HG02840 (cell line): ENCODE results near the gene MBD6.

ENCODE experiments used
- ATAC-seq: cut with Tn5 transposase; IDR thresholded peaks from one replicate; pipeline ENCODE4 v1.9.1; 2021; ENCODE audit warnings: mild to moderate bottlenecking, moderate library complexity, moderate number of reproducible peaks; ENCODE audit not compliant: unreplicated experiment, low FRiP score

The MBD6 gene

DNA sequence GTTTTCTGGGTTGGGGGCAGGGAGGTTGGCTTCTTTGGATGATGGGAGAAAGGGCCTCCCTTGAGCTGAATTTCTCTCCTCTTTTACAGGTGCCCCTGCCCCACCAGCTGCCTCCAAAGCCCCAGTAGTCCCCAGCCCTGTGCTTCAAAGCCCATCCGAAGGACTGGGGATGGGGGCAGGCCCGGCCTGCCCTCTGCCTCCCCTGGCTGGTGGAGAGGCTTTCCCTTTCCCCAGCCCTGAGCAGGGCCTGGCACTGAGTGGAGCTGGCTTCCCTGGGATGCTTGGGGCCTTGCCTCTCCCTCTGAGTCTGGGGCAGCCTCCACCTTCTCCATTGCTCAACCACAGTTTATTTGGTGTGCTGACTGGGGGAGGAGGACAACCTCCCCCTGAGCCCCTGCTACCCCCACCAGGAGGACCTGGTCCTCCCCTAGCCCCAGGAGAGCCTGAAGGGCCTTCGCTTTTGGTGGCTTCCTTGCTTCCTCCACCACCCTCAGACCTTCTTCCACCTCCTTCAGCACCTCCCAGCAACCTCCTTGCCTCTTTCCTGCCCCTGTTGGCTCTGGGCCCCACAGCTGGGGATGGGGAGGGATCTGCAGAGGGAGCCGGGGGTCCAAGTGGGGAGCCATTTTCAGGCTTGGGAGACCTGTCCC lies 4.0 kb downstream of the MBD6 start:
- no peak for ATAC-seq

DNA sequence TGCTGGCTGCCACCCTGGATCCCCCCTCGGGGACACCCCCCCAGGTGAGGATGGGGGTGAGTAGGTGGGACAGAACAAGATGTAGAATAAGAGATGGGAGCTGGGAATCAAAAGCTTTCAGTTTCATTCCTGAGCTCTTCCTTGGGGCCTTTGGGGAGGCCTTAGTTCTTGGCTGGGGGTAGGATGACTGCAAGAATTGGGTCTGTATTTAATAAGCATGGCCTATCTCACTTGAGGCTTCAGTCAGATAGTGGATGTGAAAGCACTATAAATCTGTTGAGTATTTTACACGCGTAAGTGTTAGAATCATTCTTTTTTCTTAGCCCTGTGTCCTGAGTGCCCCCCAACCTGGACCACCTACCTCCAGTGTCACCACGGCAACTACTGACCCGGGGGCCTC lies 4.6 kb downstream of the MBD6 start:
- no peak for ATAC-seq

DNA sequence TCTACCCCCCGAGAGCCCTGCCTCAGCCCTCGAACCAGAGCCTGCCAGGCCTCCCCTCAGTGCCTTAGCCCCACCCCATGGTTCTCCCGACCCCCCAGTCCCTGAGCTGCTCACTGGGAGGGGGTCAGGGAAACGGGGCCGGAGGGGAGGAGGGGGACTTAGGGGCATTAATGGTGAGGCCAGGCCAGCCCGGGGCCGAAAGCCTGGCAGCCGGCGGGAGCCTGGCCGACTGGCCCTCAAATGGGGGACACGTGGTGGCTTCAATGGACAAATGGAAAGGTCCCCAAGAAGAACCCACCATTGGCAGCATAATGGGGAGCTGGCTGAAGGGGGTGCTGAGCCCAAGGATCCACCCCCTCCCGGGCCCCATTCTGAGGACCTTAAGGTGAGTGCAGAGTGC lies 5.6 kb downstream of the MBD6 start:
- ATAC-seq, result no peak

DNA sequence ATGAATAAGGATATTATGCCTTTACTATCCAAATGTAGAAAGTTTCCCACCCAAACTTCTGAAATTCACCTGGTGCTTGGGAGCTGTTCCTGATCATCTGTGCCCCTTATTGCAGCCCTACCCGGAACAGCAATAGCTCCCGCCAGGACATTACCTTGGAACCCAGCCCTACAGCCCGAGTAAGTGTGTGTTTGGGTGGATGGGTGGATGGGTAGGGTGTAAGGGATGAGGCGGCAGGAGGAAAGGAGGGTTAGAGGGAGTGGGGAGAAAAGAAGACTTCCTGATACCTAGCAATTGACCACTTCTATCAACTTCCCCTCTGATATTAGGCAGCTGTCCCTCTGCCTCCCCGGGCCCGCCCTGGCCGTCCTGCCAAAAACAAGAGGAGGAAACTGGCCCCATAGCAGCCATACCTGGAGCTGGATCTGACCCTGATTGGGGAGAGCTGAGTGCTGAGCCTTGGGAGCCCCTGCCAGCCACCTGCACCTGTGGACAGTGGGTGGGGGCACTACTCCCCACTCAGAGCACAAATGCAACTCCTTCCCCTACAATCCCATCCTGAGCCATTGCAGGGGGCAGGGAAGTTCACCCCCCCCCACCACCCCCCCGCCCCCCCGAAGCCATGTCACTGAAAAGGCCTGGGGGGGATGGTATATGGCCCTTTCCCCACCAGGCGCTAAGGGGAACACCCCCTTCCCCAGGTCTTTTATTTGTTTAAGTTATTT lies 6.4 kb downstream of the MBD6 start:
- no peak for ATAC-seq

DNA sequence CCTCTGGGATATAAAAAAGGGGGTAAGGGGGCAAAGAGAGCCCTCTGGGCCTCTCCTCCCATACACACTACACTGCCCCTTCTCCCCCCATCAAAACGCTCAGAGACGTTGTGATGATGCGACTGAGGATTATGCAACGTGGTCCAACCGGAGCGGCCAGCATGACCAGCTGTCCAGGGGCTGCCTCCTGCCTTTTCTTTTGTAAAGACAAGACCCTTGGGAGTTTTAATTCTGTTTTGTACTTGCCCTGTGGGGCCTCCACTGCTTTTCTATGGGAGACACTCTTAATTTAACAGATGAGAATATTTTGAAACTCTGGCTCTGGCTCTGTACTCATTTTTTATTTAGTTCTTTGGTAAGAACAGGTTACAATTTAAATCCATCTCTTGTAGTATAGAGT lies 7.2 kb downstream of the MBD6 start:
- no peak for ATAC-seq

DNA sequence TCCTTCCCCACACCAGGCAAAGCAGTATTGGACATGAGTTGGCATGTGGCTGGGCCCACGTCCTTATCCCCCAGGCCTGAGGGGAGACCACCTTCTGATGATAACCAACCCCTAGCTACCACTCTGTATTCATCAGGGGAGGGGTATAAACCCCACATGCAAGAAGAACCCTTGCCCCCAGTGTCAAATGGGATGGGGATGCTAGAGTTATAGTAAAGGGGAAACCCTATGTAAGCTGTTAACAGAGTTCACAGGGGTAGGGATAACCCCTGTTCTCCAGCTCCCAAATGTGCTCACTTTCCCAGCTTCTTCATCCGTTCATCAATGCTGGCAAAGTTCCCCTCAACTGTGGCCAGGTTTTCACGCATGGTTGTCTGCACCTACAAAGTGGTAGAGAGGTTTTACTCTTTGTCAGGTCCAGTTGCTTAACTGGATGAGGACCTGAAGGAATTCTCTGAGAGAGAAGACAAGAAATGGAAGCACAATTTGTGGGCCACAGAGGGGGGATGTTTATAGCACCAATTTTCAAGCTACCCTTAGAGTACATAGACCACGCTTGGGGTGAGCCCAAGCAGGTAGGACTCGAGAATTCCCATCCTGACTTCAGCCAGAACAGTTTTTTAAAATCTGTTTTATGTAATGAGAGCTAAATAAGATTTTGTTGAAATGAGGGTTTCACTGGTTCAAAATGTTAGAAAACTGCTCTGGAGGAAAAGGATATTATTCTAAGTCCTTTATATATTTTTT lies 7.9 kb downstream of the MBD6 start:
- no peak for ATAC-seq

DNA sequence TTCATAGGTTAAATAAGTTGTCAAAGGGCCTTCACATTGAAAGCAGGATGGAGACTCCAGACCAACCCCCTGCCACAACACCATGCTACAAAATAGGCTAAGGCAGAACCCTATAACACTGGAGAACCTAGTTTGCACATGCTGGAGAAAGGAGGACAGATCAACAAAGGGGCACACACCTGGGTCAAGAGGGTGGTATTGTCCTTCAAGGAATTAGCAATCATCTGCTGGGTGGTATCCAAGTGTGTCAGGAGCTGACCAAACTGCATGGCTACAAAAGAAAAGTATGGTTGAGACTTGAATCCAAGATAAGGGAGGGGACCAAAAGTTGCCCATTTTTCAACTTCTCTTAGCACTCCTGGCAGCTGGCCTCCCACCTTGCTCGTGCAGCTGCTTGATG lies 9.2 kb downstream of the MBD6 start:
- ATAC-seq, result no peak

DNA sequence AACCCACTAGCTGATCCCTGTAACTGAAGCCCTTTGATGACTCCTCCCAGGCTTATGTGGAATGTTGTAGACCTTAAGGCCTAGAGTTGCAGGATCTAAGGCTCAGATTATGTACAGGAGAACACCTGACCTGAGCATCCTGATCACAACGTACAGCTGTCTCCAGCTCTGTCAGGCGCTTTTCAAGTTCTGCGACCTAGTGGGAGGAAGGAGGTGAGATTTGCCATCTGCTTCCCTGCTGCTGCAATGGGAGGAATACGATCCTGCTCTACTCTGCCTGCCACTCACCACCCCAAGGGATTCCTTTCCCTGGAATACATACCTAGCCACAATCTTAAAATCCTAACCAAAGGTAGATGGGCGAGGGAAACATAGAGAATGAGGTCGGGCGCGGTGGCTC lies 10.5 kb downstream of the MBD6 start:
- no peak for ATAC-seq

DNA sequence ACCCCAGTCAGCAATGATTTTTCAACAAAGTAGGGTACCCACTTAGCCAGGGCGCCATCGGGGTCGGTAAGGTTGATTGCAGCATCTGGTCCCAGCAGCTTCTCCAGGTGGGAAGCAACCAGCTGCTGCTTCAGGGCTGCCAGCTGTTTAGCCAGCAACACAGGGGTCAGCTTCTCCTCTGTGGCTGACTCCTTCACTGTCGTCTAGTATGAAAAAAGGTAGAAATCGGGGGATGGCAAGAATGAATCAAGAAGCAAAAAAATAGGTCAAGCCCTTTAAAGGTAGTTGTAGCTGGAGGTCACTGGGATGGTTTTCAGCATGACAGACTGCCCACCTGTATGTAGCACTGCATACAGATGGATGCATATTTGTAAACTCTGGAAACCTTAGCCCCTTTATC lies 11.6 kb downstream of the MBD6 start:
- no peak for ATAC-seq

DNA sequence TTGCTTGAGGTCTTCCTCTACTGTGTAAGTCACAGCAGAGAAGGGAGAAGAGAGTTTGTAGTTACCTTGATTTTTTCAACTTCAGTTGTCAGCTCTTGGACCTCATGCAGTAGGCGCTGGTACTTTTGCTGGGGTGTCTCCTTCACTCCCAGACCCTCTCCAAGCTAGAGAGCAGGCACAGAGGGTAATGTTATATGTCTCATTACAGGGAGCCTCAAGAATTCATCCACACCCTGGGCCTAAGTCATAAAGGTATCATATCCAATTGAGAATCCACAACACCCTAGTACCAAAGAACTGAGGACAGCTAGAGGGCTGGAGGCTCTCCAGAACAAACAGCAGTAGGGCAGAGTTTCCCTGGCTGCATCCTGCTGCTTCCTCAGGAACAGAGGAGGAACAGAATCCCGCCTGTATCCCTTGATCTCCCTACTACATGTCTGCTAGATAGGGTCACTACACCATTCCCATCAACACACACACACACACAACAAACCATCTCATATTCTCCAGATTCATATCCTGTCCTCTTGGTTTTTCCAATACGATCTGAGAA lies 12.4 kb downstream of the MBD6 start:
- no peak for ATAC-seq

DNA sequence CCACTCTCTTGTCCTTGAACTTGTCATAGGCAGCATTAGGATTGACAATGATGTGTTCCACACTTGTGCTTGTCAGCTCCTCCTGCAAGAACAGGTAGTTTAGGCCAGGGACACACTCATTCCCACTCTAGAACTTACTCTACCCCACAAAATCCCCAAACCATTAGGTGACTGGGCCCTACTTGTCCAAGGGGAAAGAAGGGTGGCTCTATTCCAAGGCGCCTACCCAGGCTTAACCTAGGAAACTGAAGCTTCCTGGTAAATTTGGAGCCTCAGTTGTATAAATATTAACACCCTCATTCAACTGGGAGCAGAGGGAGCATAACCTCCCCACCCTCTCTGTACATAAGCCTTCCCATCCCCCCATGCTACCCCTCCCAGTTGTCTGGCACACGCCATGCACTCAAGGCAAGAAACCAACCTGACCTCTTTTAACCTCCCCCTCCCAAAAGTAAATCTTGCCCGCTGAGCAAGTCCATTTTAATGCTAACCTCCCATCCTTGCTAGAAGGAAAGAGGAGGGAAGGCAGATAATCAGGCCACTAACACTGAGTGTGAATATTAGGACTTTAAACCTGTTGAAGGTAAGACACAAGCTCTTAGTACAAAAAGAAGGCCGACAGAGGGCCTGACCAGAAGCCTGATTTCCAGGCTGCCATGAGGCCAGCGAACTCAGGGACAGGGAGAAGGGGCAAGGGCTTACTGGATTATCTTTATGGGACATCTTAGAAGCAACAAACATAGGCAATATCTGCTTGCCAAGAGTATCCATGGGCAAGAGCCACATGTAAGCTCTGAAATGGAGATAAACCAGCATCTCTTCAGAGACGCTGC lies 13.4 kb downstream of the MBD6 start:
- no peak for ATAC-seq

DNA sequence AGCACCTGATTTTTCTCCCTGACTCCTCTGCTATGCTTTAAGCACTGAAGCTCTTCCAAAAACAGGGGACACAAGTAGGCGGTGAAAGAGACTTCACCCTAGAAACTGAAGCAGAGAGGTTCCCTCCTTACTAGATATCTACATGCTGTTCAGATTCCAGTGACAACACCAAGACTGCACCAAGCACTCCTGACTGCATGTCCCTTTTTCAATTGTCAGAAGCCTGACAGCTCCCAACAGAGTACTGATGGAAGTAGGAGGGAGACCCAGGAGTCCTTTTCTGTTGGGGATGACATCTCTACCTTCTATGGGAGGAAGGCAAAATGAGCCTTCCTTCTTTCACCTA lies 13.9 kb downstream of the MBD6 start:
- no peak for ATAC-seq

DNA sequence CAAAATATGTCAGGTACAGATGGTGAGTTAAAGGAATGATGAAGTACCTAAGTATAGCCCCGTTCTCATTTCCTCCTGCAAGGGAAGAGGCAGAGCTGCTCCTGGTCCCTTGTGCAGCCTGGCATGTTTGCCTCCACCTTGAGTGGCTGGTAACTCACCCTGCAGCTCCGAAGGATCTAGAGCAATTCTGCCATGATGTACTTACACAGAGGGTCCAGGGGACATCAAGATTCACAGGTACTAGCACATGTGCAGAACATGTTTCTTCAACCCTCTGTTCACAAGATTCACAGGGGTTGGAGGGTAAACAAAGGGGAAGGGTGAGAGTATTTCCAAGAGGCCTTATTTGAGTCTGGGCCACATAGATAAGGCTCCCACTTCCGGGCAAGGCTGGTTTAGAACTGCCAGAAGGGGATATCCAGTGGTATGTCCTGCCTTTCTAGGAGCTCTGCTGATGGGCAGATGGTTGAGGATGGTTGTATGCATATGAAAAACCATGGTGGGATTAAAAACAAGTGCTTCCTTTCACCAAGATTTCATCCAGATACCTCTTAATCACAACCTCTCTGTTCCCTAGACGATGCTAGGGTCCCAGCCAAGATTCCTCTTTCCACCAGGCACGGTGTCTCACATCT lies 16.6 kb downstream of the MBD6 start:
- no peak for ATAC-seq

DNA sequence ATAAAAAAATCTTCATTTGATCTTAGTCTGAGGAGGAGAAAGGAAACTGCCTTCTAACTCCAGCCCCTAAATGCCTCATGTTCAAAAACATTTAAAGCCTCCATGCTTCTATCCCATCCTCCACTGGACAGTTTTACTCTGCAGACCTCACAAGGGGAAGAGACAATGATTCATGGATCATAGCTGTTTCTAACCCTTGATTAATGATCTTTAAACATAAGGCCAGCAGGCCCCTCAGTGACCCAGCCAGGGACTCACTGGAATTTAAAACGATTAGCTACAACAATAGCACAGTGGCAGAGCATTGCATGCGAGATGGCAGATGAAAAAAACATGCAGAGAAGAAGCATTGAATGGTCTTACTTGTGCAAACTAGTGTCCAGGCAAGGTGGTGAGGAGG lies 18.4 kb downstream of the MBD6 start:
- no peak for ATAC-seq

DNA sequence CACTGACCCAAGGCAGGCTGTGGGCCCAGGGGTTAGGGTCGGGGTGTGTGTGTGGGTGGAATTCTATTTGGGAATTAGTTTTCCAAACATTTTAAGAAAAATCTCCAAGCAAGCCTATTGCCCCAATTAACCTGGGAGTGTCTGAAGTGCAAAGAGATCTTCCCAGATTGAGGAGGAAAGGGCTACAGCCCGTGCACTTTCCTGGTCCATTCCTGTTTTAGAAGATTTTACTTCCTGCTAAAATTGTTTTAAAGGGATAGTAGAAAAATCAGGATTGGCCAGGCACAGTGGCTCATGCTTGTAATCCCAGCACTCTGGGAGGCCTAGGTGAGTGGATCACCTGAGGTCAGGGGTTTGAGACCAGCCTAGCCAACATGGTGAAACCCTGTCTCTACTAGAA lies 19.1 kb downstream of the MBD6 start:
- no peak for ATAC-seq

DNA sequence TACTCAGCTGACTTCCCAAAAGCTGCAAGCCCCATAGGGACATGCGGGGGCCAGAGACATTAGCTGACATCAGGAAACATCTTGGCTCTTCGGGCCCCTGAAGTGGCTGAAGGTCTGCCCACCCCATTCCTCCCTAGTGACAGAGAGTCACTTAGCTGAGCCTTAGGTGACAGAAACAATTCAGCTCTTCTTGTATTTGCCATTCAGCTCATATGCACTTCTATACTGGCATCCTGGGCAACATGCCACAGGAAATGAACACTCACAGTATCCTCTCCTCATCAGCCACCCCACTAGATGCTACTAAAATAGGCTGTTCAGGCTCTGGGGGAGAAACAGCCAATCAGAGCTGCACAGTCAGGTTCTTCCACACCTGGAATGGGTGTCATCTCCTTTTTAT lies 21.0 kb downstream of the MBD6 start:
- no peak for ATAC-seq

DNA sequence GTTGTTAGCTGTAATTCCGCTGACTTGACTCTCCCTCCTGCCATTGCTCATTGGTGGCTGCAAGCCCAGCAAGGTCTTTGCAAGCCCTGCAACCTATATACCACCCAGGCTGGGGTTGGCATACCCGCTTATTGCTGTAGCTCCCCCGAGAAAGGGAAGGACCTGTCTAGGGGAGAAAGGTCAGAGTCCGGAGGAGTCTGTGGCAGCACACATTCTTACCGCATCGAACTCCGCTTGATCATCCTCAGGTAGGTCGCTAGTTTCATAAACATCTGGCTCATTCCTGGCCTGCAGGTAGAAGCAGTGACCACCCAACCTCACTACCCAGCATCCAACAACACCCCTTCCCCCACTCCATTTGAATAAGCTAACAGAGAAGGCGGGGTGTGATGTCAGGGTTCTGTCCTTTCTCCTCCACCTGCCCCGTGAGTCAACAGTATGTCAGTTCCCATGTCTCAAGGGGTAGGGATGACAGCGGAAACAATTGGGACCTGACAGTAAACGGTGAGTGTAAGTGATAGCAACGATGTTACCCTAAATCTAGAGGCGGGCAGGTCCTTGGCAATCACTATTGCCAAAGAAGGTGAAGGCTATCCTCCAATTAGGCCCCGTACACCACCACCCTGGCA lies 23.3 kb downstream of the MBD6 start:
- no peak for ATAC-seq

DNA sequence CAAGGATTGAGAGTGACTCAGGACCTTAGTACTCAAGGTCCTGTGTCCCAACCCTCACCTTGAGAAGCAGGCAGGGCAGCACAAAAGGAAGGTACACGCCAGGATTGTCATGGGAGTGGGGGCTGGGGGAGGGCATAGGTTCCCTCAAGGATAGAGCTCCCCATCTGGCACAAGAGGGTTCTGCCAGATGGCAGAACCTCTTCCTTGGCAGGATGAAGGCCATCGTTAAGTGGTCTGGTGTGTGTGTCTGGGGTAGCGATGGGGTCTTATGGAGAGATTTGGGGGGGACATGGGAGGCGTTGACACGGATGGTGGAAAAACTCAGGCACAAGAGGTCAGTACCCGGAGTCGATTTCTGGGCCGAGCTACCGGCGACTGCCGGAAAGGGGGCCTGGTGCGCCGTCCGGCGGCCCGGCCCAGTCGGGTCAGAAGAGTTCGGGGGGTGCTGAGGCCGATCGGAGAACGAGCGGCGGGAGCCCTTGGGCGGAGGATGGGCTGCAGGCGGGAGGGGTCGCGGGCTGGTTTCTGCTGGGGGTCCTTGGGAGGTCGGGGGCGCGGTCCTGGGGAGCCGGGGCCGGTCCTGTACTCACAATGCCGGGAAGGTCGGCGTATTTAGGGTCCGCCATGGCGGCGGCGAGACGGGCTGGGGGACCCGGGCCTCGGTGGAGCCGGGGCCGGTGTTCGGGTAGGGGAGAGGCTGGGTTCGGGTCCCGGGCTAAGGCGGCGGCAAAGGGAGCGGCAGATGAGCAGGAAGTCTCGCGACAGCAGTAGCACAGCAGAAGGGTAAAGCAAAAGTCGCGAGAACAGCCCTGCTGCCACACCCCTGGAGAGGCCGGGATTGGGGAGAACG lies 24.0 kb downstream of the MBD6 start, which contains the start of gene DCTN2:
TSS of gene DCTN2 (minus strand) at position 755 of the 850 bp plus-strand sequence. CDS start at position 626, 129 bp downstream.
- ATAC-seq, result peak; percentile 97
